Right ventricle myocardium superior (tissue), 1 donor: Measurements from ENCODE around the gene SFSWAP. TPM values are rescaled to one million over a fixed set of nuclear protein-coding genes. Genes with fewer than 3 reads are reported as not detected.

ENCODE experiments used
- ATAC-seq: fragments of 200-7000 bp; cut with Tn5 transposase; one replicate; pipeline ENCODE4 v1.9.1; 2020; ENCODE audit warnings: mild to moderate bottlenecking; ENCODE audit not compliant: poor library complexity
- DNase-seq: peaks from one replicate; pipeline ENCODE4 v3.0.0-alpha.2; 2020
- intact Hi-C: fragments of 100-400 bp; cut with DNase I; formaldehyde crosslinking; loops from one replicate; pipeline ENCODE4 v1.11.2; 2022
- total RNA-seq: library from RNA; stranded (reverse); fragmentation: NEBNext Ultra II Directional; extraction: Animal tissue kit (Norgen Biotek cat#: 25700); gene quantifications from one replicate; pipeline ENCODE4 v1.2.1, GENCODE V29; 2021
- donor health status: DM: no; HTN: yes; CAD: no; lungs with severe emphysema.

SFSWAP gene
- total RNA-seq, 1 donor from 2014 or later: 19.4 TPM

GRCh38 chr12:131747276-131748177 lies 36.6 kb downstream of the SFSWAP start:
- DNase-seq (no peak), ATAC-seq (no peak)
- intact Hi-C loops: no loop called here

- ATAC-seq: peak; percentile 80
- intact Hi-C loops: no loop called here
- no peak for DNase-seq
Measured at GRCh38 chr12:131749618-131750315, 38.9 kb downstream of the SFSWAP start.

- no peak for ATAC-seq
- no peak for DNase-seq
Measured at GRCh38 chr12:131751335-131751734, 40.4 kb downstream of the SFSWAP start.

GRCh38 chr12:131752451-131752850 lies 41.6 kb downstream of the SFSWAP start:
- ATAC-seq (no peak), DNase-seq (no peak)
- intact Hi-C loops: no loop called here

More at GRCh38 chr12:131751335-131751734, 40.4 kb downstream of the SFSWAP start:
- intact Hi-C loops: no loop called here

GRCh38 chr12:131753005-131753404 lies 42.1 kb downstream of the SFSWAP start:
- intact Hi-C loops: no loop called here
- DNase-seq (no peak), ATAC-seq (no peak)

GRCh38 chr12:131753757-131754156 lies 42.9 kb downstream of the SFSWAP start:
- intact Hi-C loops: no loop called here
- ATAC-seq: no peak
- DNase-seq: no peak

- DNase-seq (no peak), ATAC-seq (no peak)
- intact Hi-C loops: no loop called here
Measured at GRCh38 chr12:131754184-131754583, 43.3 kb downstream of the SFSWAP start.

- no peak for ATAC-seq
- intact Hi-C loops: no loop called here
- DNase-seq: no peak
Measured at GRCh38 chr12:131755305-131756113, 44.6 kb downstream of the SFSWAP start.

GRCh38 chr12:131756441-131756840 lies 45.6 kb downstream of the SFSWAP start:
- ATAC-seq: no peak
- intact Hi-C loops: no loop called here
- DNase-seq: no peak

GRCh38 chr12:131757111-131757510 lies 46.2 kb downstream of the SFSWAP start:
- intact Hi-C loops: no loop called here
- DNase-seq: no peak
- ATAC-seq: no peak

- no peak for DNase-seq
- ATAC-seq: peak; percentile 91
- intact Hi-C loops: no loop called here
Measured at GRCh38 chr12:131758016-131758739, 47.3 kb downstream of the SFSWAP start.

- no peak for DNase-seq
- intact Hi-C loops: no loop called here
- no peak for ATAC-seq
Measured at GRCh38 chr12:131759176-131759575, 48.3 kb downstream of the SFSWAP start.

- intact Hi-C loops: no loop called here
- ATAC-seq: no peak
Measured at GRCh38 chr12:131761638-131762037, 50.7 kb downstream of the SFSWAP start.

GRCh38 chr12:131764738-131765137 lies 53.8 kb downstream of the SFSWAP start:
- ATAC-seq (no peak), DNase-seq (no peak)
- intact Hi-C loops: no loop called here

More at GRCh38 chr12:131761638-131762037, 50.7 kb downstream of the SFSWAP start:
- no peak for DNase-seq

GRCh38 chr12:131765961-131766360 lies 55.1 kb downstream of the SFSWAP start:
- ATAC-seq (no peak), DNase-seq (no peak)
- intact Hi-C loops: no loop called here

- DNase-seq (no peak), ATAC-seq (no peak)
- intact Hi-C loops: no loop called here
Measured at GRCh38 chr12:131766382-131767107, 55.7 kb downstream of the SFSWAP start.

GRCh38 chr12:131770120-131770519 lies 59.2 kb downstream of the SFSWAP start:
- DNase-seq (no peak), ATAC-seq (no peak)
- intact Hi-C loops: no loop called here

GRCh38 chr12:131771965-131772364 lies 61.1 kb downstream of the SFSWAP start:
- intact Hi-C loops: no loop called here
- no peak for ATAC-seq
- no peak for DNase-seq
